Vagina (tissue), 2 donors: ENCODE data around the gene PSENEN. TPM values are rescaled to one million over a fixed set of nuclear protein-coding genes. Genes with fewer than 3 reads are reported as not detected.

Source experiments
- DNase-seq, 2 donors: peaks; one replicate each; pipeline ENCODE4 v3.0.0-alpha.2; 2017; ENCODE audit errors: extremely low spot score in 2 of 2
- H3K27ac ChIP-seq: fragments of 200-600 bp; sonication (generic); one replicate; pipeline ENCODE4 v1.5.1; 2019
- H3K27me3 ChIP-seq: fragments of 200-600 bp; sonication (generic); one replicate; pipeline ENCODE4 v1.5.1; 2019
- H3K36me3 ChIP-seq, 2 donors: fragments of 200-600 bp; sonication (generic); one replicate each; pipeline ENCODE4 v1.5.1; 2017 to 2019
- H3K4me1 ChIP-seq: fragments of 200-600 bp; sonication (generic); one replicate; pipeline ENCODE4 v1.5.1; 2019
- H3K4me3 ChIP-seq, 2 donors: fragments of 200-600 bp; sonication (generic); 1 replicate in 1 of 2; 2 replicates in 1 of 2; pipeline ENCODE4 v1.5.1; 2016 to 2019
- H3K9me3 ChIP-seq: fragments of 200-600 bp; sonication (generic); one replicate; pipeline ENCODE4 v1.5.1; 2019
- POLR2A ChIP-seq, 2 donors: fragments of 450-650 bp; IDR thresholded peaks; one replicate each; pipeline ENCODE4 v1.6.1; 2017; ENCODE audit warnings: antibody characterized with exemption in 2 of 2, mild to moderate bottlenecking in 2 of 2, moderate library complexity in 2 of 2
- POLR2AphosphoS5 ChIP-seq, 2 donors: sonication (generic); formaldehyde crosslinking; IDR thresholded peaks; one replicate each; pipeline ENCODE4 v1.9.0; 2017; ENCODE audit warnings: antibody characterized with exemption in 2 of 2, mild to moderate bottlenecking in 2 of 2, low read depth in 1 of 2; ENCODE audit not compliant: insufficient read depth in 1 of 2
- intact Hi-C: fragments of 100-400 bp; cut with DNase I; formaldehyde crosslinking; loops from one replicate; pipeline ENCODE4 v1.15.1; 2023
- total RNA-seq: library from RNA; depleted of rRNA; stranded (reverse); fragments of >200 nt; gene quantifications from one replicate; pipeline ENCODE4 v1.2.3, GENCODE V29; 2016
- TF ChIP-seq, protein P1 (sequence below), 3 experiments: fragments of 450-650 bp in 2 of 3; fragments of 200-600 bp in 1 of 3; sonication (generic) in 1 of 3; IDR thresholded peaks; one replicate each; pipeline ENCODE4 v1.5.1; 2017 to 2019; ENCODE audit warnings: antibody characterized with exemption in 3 of 3, mild to moderate bottlenecking in 2 of 3, moderate library complexity in 2 of 3

PSENEN gene
- total RNA-seq, 1 donor from 2014 or later: 28.2 TPM

DNA sequence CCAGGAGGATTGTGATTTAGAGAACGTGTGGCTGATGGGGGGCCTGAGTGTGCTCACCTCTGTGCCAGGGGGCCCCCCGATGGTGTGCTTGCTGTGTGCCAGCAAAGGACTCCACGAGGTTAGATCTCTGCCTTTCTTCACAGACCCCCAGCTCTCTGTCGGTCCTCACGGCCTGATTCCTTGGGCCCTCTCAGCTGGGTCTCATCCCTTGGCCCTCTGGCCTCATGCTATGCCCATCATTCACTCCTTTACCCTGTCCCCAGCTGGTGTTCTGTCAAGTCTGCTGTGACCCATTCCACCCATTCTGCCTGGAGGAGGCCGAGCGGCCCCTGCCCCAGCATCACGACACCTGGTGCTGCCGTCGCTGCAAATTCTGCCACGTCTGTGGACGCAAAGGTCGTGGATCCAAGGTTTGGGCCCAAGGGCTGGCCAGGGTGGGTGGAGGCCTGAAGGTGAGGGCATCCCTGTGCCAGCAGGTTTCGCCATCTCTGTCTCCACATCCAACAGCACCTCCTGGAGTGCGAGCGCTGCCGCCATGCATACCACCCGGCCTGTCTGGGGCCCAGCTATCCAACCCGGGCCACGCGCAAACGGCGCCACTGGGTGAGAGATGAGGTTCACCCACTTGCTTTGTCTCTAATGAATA, 20.1 kb upstream of the PSENEN start:
- H3K27me3 ChIP-seq: no peaks in the 10 kb centered on the region
- no peak overlapping the region for H3K27ac ChIP-seq
- H3K4me1 ChIP-seq: no peaks in the 10 kb centered on the region
- H3K36me3 ChIP-seq: peaks cover 3 to 98% of the 10 kb centered on the region in 2 donors
- no peaks in the 10 kb centered on the region for H3K9me3 ChIP-seq
- TF ChIP-seq POLR2A (IDR thresholded peaks at IDR 0.05) (no peak), POLR2AphosphoS5 (IDR thresholded peaks at IDR 0.05; ENCODE audit: insufficient read depth in 1 of 2, low read depth in 1 of 2) (no peak)
- TF ChIP-seq, protein P1, sequence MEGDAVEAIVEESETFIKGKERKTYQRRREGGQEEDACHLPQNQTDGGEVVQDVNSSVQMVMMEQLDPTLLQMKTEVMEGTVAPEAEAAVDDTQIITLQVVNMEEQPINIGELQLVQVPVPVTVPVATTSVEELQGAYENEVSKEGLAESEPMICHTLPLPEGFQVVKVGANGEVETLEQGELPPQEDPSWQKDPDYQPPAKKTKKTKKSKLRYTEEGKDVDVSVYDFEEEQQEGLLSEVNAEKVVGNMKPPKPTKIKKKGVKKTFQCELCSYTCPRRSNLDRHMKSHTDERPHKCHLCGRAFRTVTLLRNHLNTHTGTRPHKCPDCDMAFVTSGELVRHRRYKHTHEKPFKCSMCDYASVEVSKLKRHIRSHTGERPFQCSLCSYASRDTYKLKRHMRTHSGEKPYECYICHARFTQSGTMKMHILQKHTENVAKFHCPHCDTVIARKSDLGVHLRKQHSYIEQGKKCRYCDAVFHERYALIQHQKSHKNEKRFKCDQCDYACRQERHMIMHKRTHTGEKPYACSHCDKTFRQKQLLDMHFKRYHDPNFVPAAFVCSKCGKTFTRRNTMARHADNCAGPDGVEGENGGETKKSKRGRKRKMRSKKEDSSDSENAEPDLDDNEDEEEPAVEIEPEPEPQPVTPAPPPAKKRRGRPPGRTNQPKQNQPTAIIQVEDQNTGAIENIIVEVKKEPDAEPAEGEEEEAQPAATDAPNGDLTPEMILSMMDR (IDR thresholded peaks at IDR 0.05): no peak
- H3K4me3 ChIP-seq: no peak overlapping the region
- intact Hi-C loops: no loop called here
- DNase-seq: no peak

DNA sequence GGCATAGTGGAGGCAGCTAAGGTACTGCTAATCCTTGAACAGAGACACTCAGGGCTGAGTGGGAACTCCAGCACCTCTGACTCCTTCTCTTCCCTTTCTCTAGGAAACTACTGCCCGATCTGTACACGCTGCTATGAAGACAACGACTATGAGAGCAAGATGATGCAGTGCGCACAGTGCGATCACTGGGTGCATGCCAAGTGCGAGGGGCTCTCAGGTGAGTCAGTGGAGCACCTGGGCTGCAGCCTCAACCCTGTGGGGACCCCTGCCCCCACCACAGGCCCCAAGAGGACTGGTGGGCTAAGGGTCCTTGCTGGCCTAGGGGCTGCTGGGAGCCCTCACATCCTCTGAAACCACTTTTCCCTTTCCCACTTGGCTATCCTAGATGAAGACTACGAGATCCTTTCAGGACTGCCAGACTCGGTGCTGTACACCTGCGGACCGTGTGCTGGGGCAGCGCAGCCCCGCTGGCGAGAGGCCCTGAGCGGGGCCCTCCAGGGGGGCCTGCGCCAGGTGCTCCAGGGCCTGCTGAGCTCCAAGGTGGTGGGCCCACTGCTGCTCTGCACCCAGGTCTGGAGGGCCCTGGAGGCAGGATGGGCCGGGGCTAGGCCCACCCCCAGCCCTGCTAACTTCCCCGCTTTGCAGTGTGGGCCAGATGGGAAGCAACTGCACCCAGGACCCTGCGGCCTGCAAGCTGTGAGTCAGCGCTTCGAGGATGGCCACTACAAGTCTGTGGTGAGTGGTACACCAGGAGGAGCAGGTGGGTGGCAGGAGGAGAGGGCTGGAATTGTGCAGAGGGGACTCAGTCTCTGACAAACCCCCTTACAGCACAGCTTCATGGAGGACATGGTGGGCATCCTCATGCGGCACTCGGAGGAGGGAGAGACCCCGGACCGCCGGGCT, 18.1 kb upstream of the PSENEN start:
- peaks cover 3 to 100% of the 10 kb centered on the region in 2 donors for H3K36me3 ChIP-seq
- no peak for TF ChIP-seq POLR2AphosphoS5 (IDR thresholded peaks at IDR 0.05; ENCODE audit: insufficient read depth in 1 of 2, low read depth in 1 of 2)
- TF ChIP-seq, protein P1 (IDR thresholded peaks at IDR 0.05): no peak
- no peak for TF ChIP-seq POLR2A (IDR thresholded peaks at IDR 0.05)
- H3K4me3 ChIP-seq: no peak overlapping the region
- no peak for DNase-seq
- intact Hi-C loops: no loop called here
- H3K9me3 ChIP-seq: no peaks in the 10 kb centered on the region
- H3K4me1 ChIP-seq: no peaks in the 10 kb centered on the region
- H3K27me3 ChIP-seq: no peaks in the 10 kb centered on the region
- H3K27ac ChIP-seq: no peak overlapping the region

DNA sequence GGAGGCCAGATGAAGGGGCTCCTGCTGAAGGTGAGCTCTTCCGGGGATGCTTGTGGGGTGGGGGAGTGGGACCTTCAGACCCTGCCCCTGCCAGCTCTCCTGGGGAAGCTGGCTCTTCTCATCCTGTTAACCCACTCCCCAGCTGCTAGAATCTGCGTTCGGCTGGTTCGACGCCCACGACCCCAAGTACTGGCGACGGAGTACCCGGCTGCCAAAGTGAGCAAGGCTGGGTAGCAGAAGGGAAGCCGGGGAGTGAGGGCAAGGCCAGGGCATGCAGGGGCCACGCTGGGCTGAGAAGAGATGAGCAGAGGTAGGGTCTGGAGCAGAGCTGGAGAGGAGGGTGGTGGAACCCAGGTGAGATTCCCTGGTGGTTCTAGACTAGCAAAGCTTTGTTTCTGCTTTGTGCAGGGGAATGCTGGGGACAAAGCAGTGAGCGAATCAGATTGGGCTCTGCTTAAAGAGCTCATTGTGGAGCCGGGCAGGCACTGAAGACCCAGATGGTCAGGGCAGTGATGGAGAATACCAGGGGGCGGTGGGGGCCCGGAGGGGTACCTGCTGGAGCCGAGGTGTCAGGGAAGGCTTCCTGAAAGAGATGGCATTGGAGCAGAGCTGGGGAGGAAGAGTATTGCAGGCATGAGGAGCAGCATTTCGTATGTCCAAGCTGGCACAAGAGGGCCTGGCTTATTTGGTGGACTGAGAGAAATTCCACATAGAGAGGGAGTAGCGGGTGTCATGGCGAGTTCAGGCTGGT, 17.3 kb upstream of the PSENEN start:
- intact Hi-C loops: no loop called here
- Histone ChIP-seq H3K36me3 (peaks cover 3 to 100% of the 10 kb centered on the region in 2 donors), H3K9me3 (no peaks in the 10 kb centered on the region), H3K4me3 (no peak overlapping the region), H3K4me1 (no peaks in the 10 kb centered on the region), H3K27ac (no peak overlapping the region), H3K27me3 (no peaks in the 10 kb centered on the region)
- DNase-seq: no peak
- TF ChIP-seq, protein P1 (IDR thresholded peaks at IDR 0.05): no peak
- TF ChIP-seq POLR2A (IDR thresholded peaks at IDR 0.05): no peak
- TF ChIP-seq POLR2AphosphoS5 (IDR thresholded peaks at IDR 0.05; ENCODE audit: insufficient read depth in 1 of 2, low read depth in 1 of 2): no peak

DNA sequence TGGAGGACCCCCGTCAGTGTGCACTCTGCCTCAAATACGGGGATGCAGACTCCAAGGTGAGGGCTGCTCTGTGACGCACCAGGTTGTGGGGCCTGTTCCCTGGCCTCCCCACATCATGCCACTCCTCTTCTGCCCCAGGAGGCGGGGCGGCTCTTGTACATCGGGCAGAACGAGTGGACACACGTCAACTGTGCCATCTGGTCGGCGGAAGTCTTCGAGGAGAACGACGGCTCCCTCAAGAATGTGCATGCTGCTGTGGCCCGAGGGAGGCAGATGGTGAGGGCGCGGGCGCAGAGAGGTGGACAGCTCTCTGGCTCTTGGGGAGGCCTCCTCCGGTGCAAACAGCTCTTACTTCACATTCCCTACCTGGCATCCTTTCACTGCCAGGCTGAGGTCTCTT, 16.4 kb upstream of the PSENEN start:
- Histone ChIP-seq H3K27ac (no peak overlapping the region), H3K4me1 (no peaks in the 10 kb centered on the region), H3K9me3 (no peaks in the 10 kb centered on the region), H3K4me3 (no peak overlapping the region), H3K36me3 (peaks cover 3 to 93% of the 10 kb centered on the region in 2 donors), H3K27me3 (no peaks in the 10 kb centered on the region)
- no peak for DNase-seq
- intact Hi-C loops: no loop called here
- TF ChIP-seq POLR2AphosphoS5 (IDR thresholded peaks at IDR 0.05; ENCODE audit: insufficient read depth in 1 of 2, low read depth in 1 of 2): no peak
- no peak for TF ChIP-seq POLR2A (IDR thresholded peaks at IDR 0.05)
- TF ChIP-seq, protein P1 (IDR thresholded peaks at IDR 0.05): no peak
